ENCODE data around the gene ETNK2.

Gene ETNK2

GRCh38 chr1:204089044-204089751 is 62.6 kb downstream of the ETNK2 start:
- DNase-seq (ENCODE audit: extremely low read depth, low read depth) = no peak
- no peak for TF ChIP-seq CTCF (IDR thresholded peaks at IDR 0.05; ENCODE audit: low read depth, low read length)

- no peak for TF ChIP-seq CTCF (IDR thresholded peaks at IDR 0.05; ENCODE audit: low read depth, low read length)
- DNase-seq (ENCODE audit: extremely low read depth, low read depth) = no peak
Observed at GRCh38 chr1:204088596-204088995, 63.2 kb downstream of the ETNK2 start.

GRCh38 chr1:204087893-204088528 is 63.8 kb downstream of the ETNK2 start:
- TF ChIP-seq CTCF (IDR thresholded peaks at IDR 0.05; ENCODE audit: low read depth, low read length) = no peak
- no peak for DNase-seq (ENCODE audit: extremely low read depth, low read depth)

- TF ChIP-seq CTCF (IDR thresholded peaks at IDR 0.05; ENCODE audit: low read depth, low read length) = no peak
- no peak for DNase-seq (ENCODE audit: extremely low read depth, low read depth)
Observed at GRCh38 chr1:204087181-204087892, 64.5 kb downstream of the ETNK2 start.

GRCh38 chr1:204085876-204086275 is 66.0 kb downstream of the ETNK2 start:
- no peak for TF ChIP-seq CTCF (IDR thresholded peaks at IDR 0.05; ENCODE audit: low read depth, low read length)
- no peak for DNase-seq (ENCODE audit: extremely low read depth, low read depth)

- no peak for TF ChIP-seq CTCF (IDR thresholded peaks at IDR 0.05; ENCODE audit: low read depth, low read length)
- no peak for DNase-seq (ENCODE audit: extremely low read depth, low read depth)
Observed at GRCh38 chr1:204084247-204084772, 67.5 kb downstream of the ETNK2 start.

- no peak for TF ChIP-seq CTCF (IDR thresholded peaks at IDR 0.05; ENCODE audit: low read depth, low read length)
- DNase-seq (ENCODE audit: extremely low read depth, low read depth) = no peak
Observed at GRCh38 chr1:204083491-204083890, 68.4 kb downstream of the ETNK2 start.
